GM12878 (cell line): ENCODE data around the gene TCP1.

Experiments
- CTCF ChIP-seq, 3 experiments: IDR thresholded peaks in 2 of 3; conservative IDR thresholded peaks in 1 of 3; 2 replicates each; pipeline ENCODE4 v1.5.1; 2011; ENCODE audit warnings: low read depth in 3 of 3, low read length in 3 of 3, mild to moderate bottlenecking in 3 of 3, control low read depth in 2 of 3, moderate library complexity in 2 of 3, inconsistent platforms in 1 of 3, mixed read lengths in 1 of 3; ENCODE audit not compliant: control insufficient read depth in 2 of 3, insufficient read depth in 1 of 3; ENCODE audit errors: extremely low read depth in 1 of 3
- EZH2 ChIP-seq: IDR thresholded peaks from 2 replicates; pipeline ENCODE4 v1.6.1; 2012; ENCODE audit warnings: low read depth, mild to moderate bottlenecking, control low read depth, inconsistent platforms, low read length, borderline replicate concordance; ENCODE audit not compliant: control insufficient read depth
- MTA3 ChIP-seq: IDR thresholded peaks from 2 replicates; pipeline ENCODE4 v1.6.1; 2012; ENCODE audit warnings: low read length, inconsistent platforms, borderline replicate concordance
- NFXL1 ChIP-seq: fragments of 450-650 bp; IDR thresholded peaks from 2 replicates; pipeline ENCODE4 v1.6.1; 2017; ENCODE audit warnings: antibody characterized with exemption, mild to moderate bottlenecking, borderline replicate concordance
- ZBTB33 ChIP-seq: fragments of 450-650 bp; IDR thresholded peaks from 2 replicates; pipeline ENCODE4 v1.6.1; 2017; ENCODE audit warnings: mild to moderate bottlenecking

- TF ChIP-seq MTA3 (no peak), NFXL1 (no peak), ZBTB33 (no peak), CTCF (IDR thresholded peaks at IDR 0.05 in 2 of 3, conservative IDR thresholded peaks at IDR 0.05 in 1 of 3; ENCODE audit: control insufficient read depth in 2 of 3, extremely low read depth in 1 of 3, insufficient read depth in 1 of 3, low read depth in 3 of 3, low read length in 3 of 3) (no peak), EZH2 (no peak)
Measured at GRCh38 chr6:159756508-159756907, 32.9 kb downstream of the TCP1 start.
